GM06990 (cell line): ENCODE results near the gene KRTAP9-4.
"Not testable (repeated sequence)": the region's sequence is repeated elsewhere in the genome, so short reads cannot be mapped to it uniquely, and the experiment has no call there.

Source experiments
- DNase-seq: peaks from one replicate; pipeline ENCODE4 v3.0.0-alpha.2; 2011; ENCODE audit not compliant: insufficient read length; ENCODE audit errors: extremely low read depth
- H3K27me3 ChIP-seq: replicated peaks from 2 replicates; pipeline ENCODE4 v1.6.0; 2011; ENCODE audit warnings: low read length; ENCODE audit not compliant: control insufficient read depth, insufficient read depth
- H3K36me3 ChIP-seq: 2 replicates; pipeline ENCODE4 v1.5.1; 2011; ENCODE audit warnings: low read length; ENCODE audit not compliant: control insufficient read depth, insufficient read depth
- H3K4me3 ChIP-seq: replicated peaks from 2 replicates; pipeline ENCODE4 v1.5.1; 2011; ENCODE audit warnings: low read depth, mild to moderate bottlenecking, control low read depth, low read length
- CTCF ChIP-seq: IDR thresholded peaks from 2 replicates; pipeline ENCODE4 v1.5.1; 2011; ENCODE audit warnings: low read length, control low read depth, mild to moderate bottlenecking, inconsistent platforms; ENCODE audit not compliant: insufficient read depth, poor library complexity, severe bottlenecking

Gene KRTAP9-4

GRCh38 chr17:41265078-41265477 is 15.6 kb downstream of the KRTAP9-4 start, which contains the start of gene KRTAP9-6:
KRTAP9-6 (plus strand) TSS chr17:41265378; CDS start chr17:41265378, 0 bp downstream.
- Histone ChIP-seq H3K27me3 (no peaks in the 10 kb centered on the region), H3K4me3 (no peak within 1 kb of the TSS), H3K36me3 (no peaks in the 10 kb centered on the region)
- no peak for TF ChIP-seq CTCF
- no peak for DNase-seq

- no peak overlapping the region for H3K4me3 ChIP-seq
- H3K36me3 ChIP-seq: no peaks in the 10 kb centered on the region
- no peak for DNase-seq
- no peak for TF ChIP-seq CTCF
- no peaks in the 10 kb centered on the region for H3K27me3 ChIP-seq
These were observed 18.2 kb downstream of the KRTAP9-4 start for GRCh38 chr17:41267711-41268110.

GRCh38 chr17:41271323-41271722 is 21.8 kb downstream of the KRTAP9-4 start:
- DNase-seq, H3K4me3 ChIP-seq, H3K27me3 ChIP-seq, H3K36me3 ChIP-seq: not testable (repeated sequence)

GRCh38 chr17:41271858-41272257 is 22.4 kb downstream of the KRTAP9-4 start:
- DNase-seq: no peak
- H3K27me3 ChIP-seq: no peaks in the 10 kb centered on the region; the same call in 1 of the 2 replicates
- H3K4me3 ChIP-seq: no peak overlapping the region
- TF ChIP-seq CTCF: no peak
- no peaks in the 10 kb centered on the region for H3K36me3 ChIP-seq

GRCh38 chr17:41275648-41276190 is 26.2 kb downstream of the KRTAP9-4 start, which contains the start of gene KRTAP9-7:
KRTAP9-7 (plus strand) TSS chr17:41275698; CDS start chr17:41275698, 0 bp downstream.
- not testable (repeated sequence) for DNase-seq, H3K4me3 ChIP-seq, H3K27me3 ChIP-seq, H3K36me3 ChIP-seq

GRCh38 chr17:41278176-41278955 is 28.9 kb downstream of the KRTAP9-4 start:
- no peak for DNase-seq
- H3K4me3 ChIP-seq: no peak overlapping the region
- no peak for TF ChIP-seq CTCF
- no peaks in the 10 kb centered on the region for H3K36me3 ChIP-seq
- H3K27me3 ChIP-seq: no peaks in the 10 kb centered on the region; the same call in 1 of the 2 replicates
